ENCODE data around the gene USP5.
A peak's percentile ranks its signal among the peaks of the same experiment; 100 is the strongest.

Gene USP5

DNA sequence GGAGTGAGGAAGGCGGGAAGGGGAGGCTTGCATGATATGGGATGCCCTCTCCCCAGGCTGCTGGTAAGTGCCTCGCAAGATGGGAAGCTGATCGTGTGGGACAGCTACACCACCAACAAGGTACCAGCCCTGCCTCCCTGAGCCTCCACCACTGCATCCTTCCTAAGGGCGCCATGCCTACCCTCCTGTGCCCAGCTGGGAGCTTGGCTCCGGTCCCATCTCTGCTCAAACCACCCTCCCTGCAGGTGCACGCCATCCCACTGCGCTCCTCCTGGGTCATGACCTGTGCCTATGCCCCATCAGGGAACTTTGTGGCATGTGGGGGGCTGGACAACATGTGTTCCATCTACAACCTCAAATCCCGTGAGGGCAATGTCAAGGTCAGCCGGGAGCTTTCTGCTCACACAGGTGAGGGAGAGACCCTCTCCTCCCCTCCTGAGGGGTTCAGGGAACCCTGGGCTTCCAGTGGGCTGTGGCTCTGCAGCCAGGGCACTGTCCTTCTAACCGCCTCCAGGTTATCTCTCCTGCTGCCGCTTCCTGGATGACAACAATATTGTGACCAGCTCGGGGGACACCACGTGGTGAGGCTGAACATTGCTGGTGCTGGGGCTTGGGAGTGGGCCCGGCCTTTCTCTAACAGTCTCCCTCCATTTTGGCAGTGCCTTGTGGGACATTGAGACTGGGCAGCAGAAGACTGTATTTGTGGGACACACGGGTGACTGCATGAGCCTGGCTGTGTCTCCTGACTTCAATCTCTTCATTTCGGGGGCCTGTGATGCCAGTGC lies 8.6 kb upstream of the USP5 start:
- no peak; the same call in 1 of the 2 replicates for TF ChIP-seq CTCF (conservative IDR thresholded peaks at IDR 0.05)
- no peak for TF ChIP-seq ZFX (IDR thresholded peaks at IDR 0.05)

GRCh38 chr12:6845395-6845794 lies 6.6 kb upstream of the USP5 start:
- H3K27ac ChIP-seq = no peak overlapping the region
- no peak for TF ChIP-seq CTCF (conservative IDR thresholded peaks at IDR 0.05)
- TF ChIP-seq ZFX (IDR thresholded peaks at IDR 0.05) = no peak

More for the DNA sequence above, 8.6 kb upstream of the USP5 start:
- no peak overlapping the region for H3K27ac ChIP-seq

DNA sequence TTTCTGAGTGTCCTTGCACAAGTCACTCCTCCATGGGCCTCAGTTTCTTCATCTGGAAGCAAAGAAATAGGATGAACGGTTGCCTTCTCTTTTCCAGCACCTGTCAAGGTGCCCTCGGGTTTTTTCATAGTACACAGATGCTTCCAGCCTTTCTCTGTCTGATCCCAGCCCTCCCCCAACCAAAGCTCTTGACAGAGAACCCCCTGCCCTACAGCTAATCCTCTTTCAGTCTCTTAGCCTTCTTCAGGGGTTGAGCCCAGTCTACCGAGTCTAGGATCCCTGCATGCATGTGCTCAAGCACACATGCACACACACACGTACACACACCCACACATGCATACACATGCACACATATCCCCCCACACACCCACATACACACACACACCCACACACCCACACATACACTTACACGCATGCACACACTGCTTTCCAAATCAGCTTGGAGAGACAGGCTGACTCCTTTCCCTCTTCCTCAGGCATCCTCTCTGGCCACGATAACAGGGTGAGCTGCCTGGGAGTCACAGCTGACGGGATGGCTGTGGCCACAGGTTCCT lies 5.6 kb upstream of the USP5 start:
- TF ChIP-seq CTCF (conservative IDR thresholded peaks at IDR 0.05) (no peak), ZFX (IDR thresholded peaks at IDR 0.05) (no peak)
- no peak overlapping the region for H3K27ac ChIP-seq

DNA sequence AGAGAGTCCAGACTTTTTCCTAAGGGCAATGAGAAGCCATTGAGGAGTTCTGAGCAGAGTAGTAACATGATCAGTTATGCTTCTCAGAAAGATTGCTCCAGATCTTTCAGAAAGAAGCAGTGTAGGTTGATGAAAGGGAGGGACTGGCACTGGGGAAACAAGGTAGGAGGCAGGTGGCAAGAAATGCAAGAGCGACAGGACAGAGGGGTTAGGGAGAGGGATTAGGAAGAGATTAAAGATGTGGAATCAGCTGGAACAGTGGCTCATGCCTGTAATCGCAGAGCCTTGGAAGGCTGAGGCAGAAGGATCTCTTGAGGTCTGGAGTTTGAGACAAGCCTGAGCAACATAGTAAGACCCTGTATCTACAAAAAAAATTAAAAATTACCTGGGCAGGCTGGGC lies 4.3 kb upstream of the USP5 start:
- H3K27ac ChIP-seq = no peak overlapping the region
- TF ChIP-seq CTCF (conservative IDR thresholded peaks at IDR 0.05) (no peak), ZFX (IDR thresholded peaks at IDR 0.05) (no peak)

DNA sequence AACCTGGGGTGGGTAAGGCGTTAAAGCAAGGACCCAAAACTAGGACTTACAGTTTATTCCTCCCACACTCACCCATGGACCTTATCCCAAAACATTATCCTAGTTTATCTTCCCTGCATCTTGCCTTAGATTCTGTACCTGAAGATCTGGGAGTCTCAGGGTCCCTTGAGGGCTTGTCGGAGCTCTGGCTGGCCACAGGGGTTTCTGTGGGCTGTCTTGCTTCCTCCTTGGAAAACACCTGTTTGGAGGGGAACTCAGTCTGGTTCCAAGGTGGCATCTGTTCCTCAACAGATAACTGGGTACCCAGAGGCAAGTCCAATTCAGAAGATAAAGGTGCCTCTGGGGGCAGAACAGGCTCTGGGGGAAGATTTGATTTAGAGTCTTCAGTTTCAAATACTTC lies 2.5 kb upstream of the USP5 start:
- TF ChIP-seq CTCF (conservative IDR thresholded peaks at IDR 0.05) = no peak
- no peak for TF ChIP-seq ZFX (IDR thresholded peaks at IDR 0.05)
- H3K27ac ChIP-seq = no peak overlapping the region

GRCh38 chr12:6849976-6850560 lies 1.9 kb upstream of the USP5 start:
- TF ChIP-seq ZFX (IDR thresholded peaks at IDR 0.05) (no peak), CTCF (conservative IDR thresholded peaks at IDR 0.05) (no peak)
- peak overlapping the region; percentile 92 for H3K27ac ChIP-seq

GRCh38 chr12:6850796-6851152 lies 1.2 kb upstream of the USP5 start:
- no peak for TF ChIP-seq CTCF (conservative IDR thresholded peaks at IDR 0.05)
- 0 out of 2 replicates have a peak, but pooled peaks have one; percentile 34 for TF ChIP-seq ZFX (IDR thresholded peaks at IDR 0.05)
- peak overlapping the region; percentile 92 for H3K27ac ChIP-seq

Measured in C4-2B (cell line).